ENCODE measurements around the gene PMPCA. TPM values are rescaled to one million over a fixed set of nuclear protein-coding genes. Genes with fewer than 3 reads are reported as not detected.

The PMPCA gene
- total RNA-seq, 1 donor from 2014 or later = 50.7 TPM

DNA sequence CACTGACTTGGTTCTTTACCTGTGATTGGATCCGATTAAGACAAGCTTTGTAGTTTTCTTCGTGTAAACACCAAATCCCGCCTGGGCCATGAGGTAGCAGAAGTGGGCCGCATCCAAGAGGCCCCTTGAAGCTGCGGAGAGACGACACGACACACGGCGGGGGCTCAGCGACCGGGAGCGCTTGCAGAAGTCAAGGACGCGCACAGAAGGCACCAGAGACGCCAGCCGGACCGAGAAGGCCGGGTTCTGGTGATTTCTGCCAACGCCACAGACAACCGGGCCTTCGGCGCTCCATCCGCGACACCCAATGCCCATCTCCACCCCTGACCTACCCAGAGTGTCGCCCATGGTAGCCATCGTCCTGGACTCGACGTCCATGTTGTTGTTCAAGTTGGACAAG lies 49.0 kb downstream of the PMPCA start:
- H3K4me3 ChIP-seq (ENCODE audit: low read depth, low read length) = no peak overlapping the region
- DNase-seq (ENCODE audit: low read depth) = no peak
- TF ChIP-seq, protein P1, sequence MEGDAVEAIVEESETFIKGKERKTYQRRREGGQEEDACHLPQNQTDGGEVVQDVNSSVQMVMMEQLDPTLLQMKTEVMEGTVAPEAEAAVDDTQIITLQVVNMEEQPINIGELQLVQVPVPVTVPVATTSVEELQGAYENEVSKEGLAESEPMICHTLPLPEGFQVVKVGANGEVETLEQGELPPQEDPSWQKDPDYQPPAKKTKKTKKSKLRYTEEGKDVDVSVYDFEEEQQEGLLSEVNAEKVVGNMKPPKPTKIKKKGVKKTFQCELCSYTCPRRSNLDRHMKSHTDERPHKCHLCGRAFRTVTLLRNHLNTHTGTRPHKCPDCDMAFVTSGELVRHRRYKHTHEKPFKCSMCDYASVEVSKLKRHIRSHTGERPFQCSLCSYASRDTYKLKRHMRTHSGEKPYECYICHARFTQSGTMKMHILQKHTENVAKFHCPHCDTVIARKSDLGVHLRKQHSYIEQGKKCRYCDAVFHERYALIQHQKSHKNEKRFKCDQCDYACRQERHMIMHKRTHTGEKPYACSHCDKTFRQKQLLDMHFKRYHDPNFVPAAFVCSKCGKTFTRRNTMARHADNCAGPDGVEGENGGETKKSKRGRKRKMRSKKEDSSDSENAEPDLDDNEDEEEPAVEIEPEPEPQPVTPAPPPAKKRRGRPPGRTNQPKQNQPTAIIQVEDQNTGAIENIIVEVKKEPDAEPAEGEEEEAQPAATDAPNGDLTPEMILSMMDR (conservative IDR thresholded peaks at IDR 0.05; ENCODE audit: low read depth, low read length) = no peak

DNA sequence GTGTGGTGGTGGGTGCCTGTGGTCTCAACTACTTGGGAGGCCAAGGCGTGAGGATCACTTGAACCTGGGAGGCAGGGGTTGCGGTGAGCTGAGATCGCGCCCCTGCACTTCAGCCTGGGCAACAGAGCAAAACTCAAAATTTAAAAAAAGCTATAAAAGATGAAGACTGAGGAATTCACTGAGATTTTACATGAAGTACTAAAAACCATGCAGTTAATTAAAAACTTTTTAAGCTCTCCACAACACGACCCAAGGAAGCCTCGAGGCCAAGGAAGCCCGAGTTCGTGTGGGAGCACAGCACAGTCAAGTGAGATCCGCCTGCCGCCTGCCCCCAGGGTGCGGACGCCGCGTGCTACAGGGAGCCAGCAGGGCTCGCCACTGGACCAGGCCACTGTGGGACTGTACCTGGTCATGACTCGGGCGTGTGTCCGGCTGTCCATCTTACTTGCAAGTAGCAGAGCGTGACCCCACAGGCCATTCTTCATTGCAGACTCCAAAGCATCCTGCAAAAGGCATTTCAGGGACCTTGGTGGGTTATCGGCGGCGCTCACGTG lies 50.4 kb downstream of the PMPCA start:
- TF ChIP-seq, protein P1 (conservative IDR thresholded peaks at IDR 0.05; ENCODE audit: low read depth, low read length) = no peak
- no peak for DNase-seq (ENCODE audit: low read depth)
- no peak overlapping the region for H3K4me3 ChIP-seq (ENCODE audit: low read depth, low read length)

DNA sequence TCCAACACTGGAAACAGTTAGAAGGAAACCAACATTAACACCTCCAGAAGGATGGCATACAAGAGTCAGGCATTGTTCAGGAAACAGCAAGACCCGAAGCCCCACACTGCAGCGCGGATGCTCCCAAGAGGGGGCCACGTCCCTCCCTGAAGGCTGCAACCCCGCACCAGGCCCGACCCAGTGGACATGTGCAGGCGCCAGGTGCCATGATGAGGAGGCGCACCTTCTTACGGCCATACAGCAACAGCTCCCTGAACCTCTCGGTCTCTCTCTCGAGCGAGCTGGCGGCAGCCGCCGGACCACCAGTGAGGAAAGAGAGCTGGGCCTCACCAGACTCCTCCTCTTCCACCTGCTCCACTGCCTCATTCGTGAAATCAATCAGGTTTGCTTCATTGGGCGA lies 52.2 kb downstream of the PMPCA start:
- TF ChIP-seq, protein P1 (conservative IDR thresholded peaks at IDR 0.05; ENCODE audit: low read depth, low read length) = no peak
- no peak overlapping the region for H3K4me3 ChIP-seq (ENCODE audit: low read depth, low read length)
- no peak for DNase-seq (ENCODE audit: low read depth)

DNA sequence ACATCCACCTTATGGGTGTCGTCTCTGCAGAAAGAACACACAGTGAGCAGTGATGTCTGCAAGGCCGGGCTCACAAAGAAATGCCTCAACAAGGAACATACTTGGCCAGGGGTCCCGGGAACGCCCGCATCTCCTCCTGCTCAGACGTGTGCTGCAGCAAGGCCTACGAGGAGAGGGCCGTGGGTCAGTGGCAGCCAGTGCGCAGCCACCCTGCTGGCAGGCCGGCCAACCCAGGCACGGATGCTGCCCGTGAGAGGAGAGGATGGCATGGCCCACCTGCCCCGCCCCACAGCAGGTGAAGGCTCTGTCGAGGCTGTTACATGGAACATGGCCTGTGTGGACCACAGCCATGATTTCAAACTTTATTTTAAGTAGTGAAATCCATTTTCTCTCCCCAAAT lies 53.1 kb downstream of the PMPCA start:
- no peak overlapping the region for H3K4me3 ChIP-seq (ENCODE audit: low read depth, low read length)
- DNase-seq (ENCODE audit: low read depth) = no peak
- TF ChIP-seq, protein P1 (conservative IDR thresholded peaks at IDR 0.05; ENCODE audit: low read depth, low read length) = no peak

DNA sequence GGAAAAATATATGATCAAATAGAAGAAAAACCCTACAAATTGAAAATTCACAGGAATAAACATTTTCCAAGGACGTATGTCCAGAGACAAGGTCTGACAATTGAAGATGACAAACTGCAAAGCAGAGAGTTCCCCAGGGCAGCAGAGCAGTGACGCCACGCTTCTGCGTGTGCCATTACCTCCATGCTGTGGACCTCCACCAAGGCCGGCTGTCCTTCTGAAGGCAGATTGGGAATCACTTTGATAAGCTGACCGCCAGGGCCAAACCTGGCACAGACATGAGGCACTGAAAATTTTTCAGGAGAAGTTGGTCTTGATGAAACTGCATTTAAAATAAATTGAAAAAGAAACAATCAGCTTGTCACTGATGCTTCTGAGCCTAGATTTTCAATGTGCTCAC lies 53.8 kb downstream of the PMPCA start:
- TF ChIP-seq, protein P1 (conservative IDR thresholded peaks at IDR 0.05; ENCODE audit: low read depth, low read length) = no peak
- no peak overlapping the region for H3K4me3 ChIP-seq (ENCODE audit: low read depth, low read length)
- DNase-seq (ENCODE audit: low read depth) = no peak

DNA sequence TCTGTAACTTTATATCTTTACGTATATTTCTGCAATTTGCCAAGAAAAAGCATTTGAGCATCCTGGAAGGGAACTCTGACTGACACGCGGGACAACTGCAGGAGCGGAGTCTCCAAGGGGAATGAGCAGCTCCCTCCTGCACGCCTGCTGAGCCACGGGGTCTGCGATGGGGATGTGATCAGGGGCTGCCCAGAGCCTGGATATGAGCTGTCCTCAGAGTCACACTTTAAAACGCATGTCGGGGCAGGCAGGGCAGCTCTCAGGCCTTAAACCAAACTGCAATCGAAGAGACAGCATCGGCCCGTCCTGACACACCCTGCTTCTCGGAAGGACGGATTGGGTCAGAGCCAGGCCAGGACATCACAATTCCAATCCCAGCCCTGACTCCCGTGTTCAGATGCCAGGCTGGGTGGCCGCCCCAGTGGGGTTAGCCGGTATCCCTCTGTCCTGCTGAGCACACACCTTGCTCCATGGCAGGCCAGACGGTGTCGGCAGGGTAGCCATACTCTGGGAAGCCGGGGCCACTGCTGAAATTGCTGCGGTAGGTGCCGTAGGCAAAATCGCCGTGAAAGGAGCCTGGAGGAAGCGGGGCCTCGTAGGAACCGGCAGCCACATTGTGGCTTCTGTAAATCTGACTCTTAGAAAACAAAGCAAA lies 55.2 kb downstream of the PMPCA start:
- no peak overlapping the region for H3K4me3 ChIP-seq (ENCODE audit: low read depth, low read length)
- DNase-seq (ENCODE audit: low read depth) = no peak
- TF ChIP-seq, protein P1 (conservative IDR thresholded peaks at IDR 0.05; ENCODE audit: low read depth, low read length) = no peak

DNA sequence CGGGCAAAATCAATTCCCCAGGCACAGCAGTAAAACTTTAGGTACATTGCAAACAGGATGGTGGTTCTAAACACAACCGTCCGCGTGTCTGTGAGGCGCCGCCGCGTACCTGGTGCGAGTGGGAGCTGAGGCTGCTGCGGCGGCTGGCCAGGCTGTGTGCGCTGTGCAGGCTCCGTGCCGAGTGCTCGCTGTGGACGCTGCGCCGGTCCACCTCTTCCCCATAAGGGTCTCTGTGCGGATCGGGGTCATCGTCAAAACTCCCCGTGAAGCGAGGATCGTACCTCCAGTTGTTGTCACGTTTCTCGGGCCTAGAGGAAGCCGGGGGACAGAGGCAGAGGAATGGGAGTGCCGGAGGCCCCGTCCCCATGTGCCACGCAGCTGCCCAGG lies 55.7 kb downstream of the PMPCA start:
- TF ChIP-seq, protein P1 (conservative IDR thresholded peaks at IDR 0.05; ENCODE audit: low read depth, low read length) = no peak
- no peak for DNase-seq (ENCODE audit: low read depth)
- no peak overlapping the region for H3K4me3 ChIP-seq (ENCODE audit: low read depth, low read length)
